GM12891 (cell line): Measurements from ENCODE around the gene IGLL5.

ENCODE experiments used
- POLR2A ChIP-seq: IDR thresholded peaks from 2 replicates; pipeline ENCODE4 v1.6.1; 2011; ENCODE audit warnings: low read depth, low read length, control low read depth
- POLR2AphosphoS5 ChIP-seq: IDR thresholded peaks from 2 replicates; pipeline ENCODE4 v1.6.1; 2011; ENCODE audit warnings: low read depth, low read length, control low read depth
- SPI1 ChIP-seq: IDR thresholded peaks from 2 replicates; pipeline ENCODE4 v1.6.1; 2011; ENCODE audit warnings: low read depth, low read length, control low read depth
- TAF1 ChIP-seq: IDR thresholded peaks from 2 replicates; pipeline ENCODE4 v1.6.1; 2011; ENCODE audit warnings: low read depth, low read length, control low read depth

DNA sequence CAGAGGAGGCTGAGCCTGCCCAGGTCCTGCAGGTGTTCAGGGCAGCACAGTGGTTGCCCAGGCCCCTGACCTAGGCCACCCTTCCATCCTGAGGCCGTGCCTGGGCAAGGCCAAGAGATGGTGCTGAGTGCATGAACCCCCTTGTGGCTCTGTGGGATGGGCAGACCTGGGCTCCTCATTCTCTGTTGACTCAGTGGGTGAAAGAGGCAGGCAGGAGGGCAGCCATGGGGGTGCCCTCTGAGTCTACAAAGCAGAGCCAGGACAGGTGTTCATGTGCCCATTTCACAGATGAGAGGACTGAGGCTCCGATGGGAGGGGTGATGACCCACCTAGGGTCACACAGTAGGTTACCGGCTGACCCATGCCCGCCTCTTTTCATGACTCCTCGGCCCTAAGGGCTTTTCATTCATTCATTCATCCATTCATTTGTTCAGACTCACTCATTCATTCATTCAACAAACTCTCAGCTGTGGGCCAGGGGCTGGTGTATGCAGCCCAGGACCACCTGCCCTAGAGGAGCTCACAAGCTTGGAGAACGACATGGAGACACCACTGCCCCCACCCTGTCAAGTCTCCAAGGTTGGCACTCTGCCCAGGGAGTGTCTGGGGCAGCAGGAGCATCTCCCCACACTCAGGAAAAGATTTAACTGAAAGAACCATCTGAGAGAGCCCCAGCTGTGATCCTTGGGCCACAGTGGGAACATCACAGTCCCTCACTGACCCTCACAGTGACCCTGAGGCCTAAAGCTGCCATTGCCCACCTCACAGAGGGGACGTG, 40.5 kb downstream of the IGLL5 start:
- TF ChIP-seq SPI1 (no peak), POLR2A (no peak), POLR2AphosphoS5 (no peak), TAF1 (no peak)
